Stomach (tissue), 9 donors: ENCODE results near the gene C19orf25. TPM values are rescaled to one million over a fixed set of nuclear protein-coding genes. Genes with fewer than 3 reads are reported as not detected.
A peak's percentile ranks its signal among the peaks of the same experiment; 100 is the strongest.

Experiments
- DNase-seq, 2 donors: peaks; one replicate each; pipeline versions ENCODE4 v3.0.0 to v3.0.0-alpha.2; 2013 to 2019
- H3K27ac ChIP-seq, 5 donors: fragments of 200-600 bp in 4 of 5; sonication (generic) in 4 of 5; one replicate each; pipeline ENCODE4 v1.5.1; 2013 to 2019; ENCODE audit warnings: mild to moderate bottlenecking in 1 of 5, moderate library complexity in 1 of 5
- H3K27me3 ChIP-seq, 3 donors: fragments of 200-600 bp; sonication (generic); one replicate each; pipeline ENCODE4 v1.5.1; 2017 to 2019; ENCODE audit warnings: mixed run types in 1 of 3
- H3K36me3 ChIP-seq, 4 donors: fragments of 200-600 bp; sonication (generic); 1 replicate in 3 of 4; 2 replicates in 1 of 4; pipeline ENCODE4 v1.5.1; 2016 to 2019
- H3K4me1 ChIP-seq, 4 donors: fragments of 200-600 bp; sonication (generic); one replicate each; pipeline ENCODE4 v1.5.1; 2016 to 2019
- H3K4me3 ChIP-seq, 4 donors: fragments of 200-600 bp; sonication (generic) in 3 of 4; one replicate each; pipeline ENCODE4 v1.5.1; 2016 to 2019; ENCODE audit warnings: mild to moderate bottlenecking in 1 of 4
- H3K9me3 ChIP-seq, 4 donors: fragments of 200-600 bp; sonication (generic); one replicate each; pipeline ENCODE4 v1.5.1; 2016 to 2019
- EP300 ChIP-seq: sonication (generic); formaldehyde crosslinking; IDR thresholded peaks from one replicate; pipeline ENCODE4 v1.6.1; 2017; ENCODE audit warnings: antibody characterized with exemption
- POLR2A ChIP-seq, 4 donors: fragments of 450-650 bp; IDR thresholded peaks; one replicate each; pipeline ENCODE4 v1.6.1; 2016; ENCODE audit warnings: antibody characterized with exemption in 4 of 4, control low read depth in 2 of 4, mild to moderate bottlenecking in 1 of 4, moderate library complexity in 1 of 4
- POLR2AphosphoS5 ChIP-seq, 3 donors: sonication (generic); formaldehyde crosslinking; IDR thresholded peaks; one replicate each; pipeline ENCODE4 v1.6.1; 2016; ENCODE audit warnings: antibody characterized with exemption in 3 of 3
- WGBS, 5 donors: extraction: QIAGEN DNeasy Blood & Tissue Kit in 3 of 5; methylation state at CpG; one replicate each; pipeline versions ENCODE4 v1.1.5 to v1.1.7; 2013 to 2018; 5-methylcytosine and 5-hydroxymethylcytosine counted together
- intact Hi-C: fragments of 100-400 bp; cut with DNase I; formaldehyde crosslinking; loops from one replicate; pipeline ENCODE4 v1.15.1; 2023; ENCODE audit warnings: low total_unique reads
- polyA plus RNA-seq, 3 donors: library from polyadenylated mRNA; stranded (reverse); fragments of 200-250 nt; gene quantifications; one replicate each; pipeline ENCODE4 v1.2.3, GENCODE V29; 2013
- total RNA-seq, 5 donors: library from RNA; depleted of rRNA; stranded (reverse); fragments of >200 nt; gene quantifications; one replicate each; pipeline versions ENCODE4 v1.1.0 to v1.2.3, GENCODE V29; 2014 to 2016
- TF ChIP-seq, protein P1 (sequence below), 7 experiments: fragments of 450-650 bp in 4 of 7; fragments of 200-600 bp in 3 of 7; sonication (generic) in 3 of 7; IDR thresholded peaks; one replicate each; pipeline ENCODE4 v1.5.1; 2016 to 2019; ENCODE audit warnings: antibody characterized with exemption in 7 of 7, control low read depth in 2 of 7, mild to moderate bottlenecking in 1 of 7
- donor health status: healthy with polysubstance abuse.
- donor health status: Bipolar disorder and iron deficiency.
- donor health status: healthy.

The C19orf25 gene
- total and polyA plus RNA-seq, 8 donors, result 5.4 to 84.3 (median 29.1) TPM

DNA sequence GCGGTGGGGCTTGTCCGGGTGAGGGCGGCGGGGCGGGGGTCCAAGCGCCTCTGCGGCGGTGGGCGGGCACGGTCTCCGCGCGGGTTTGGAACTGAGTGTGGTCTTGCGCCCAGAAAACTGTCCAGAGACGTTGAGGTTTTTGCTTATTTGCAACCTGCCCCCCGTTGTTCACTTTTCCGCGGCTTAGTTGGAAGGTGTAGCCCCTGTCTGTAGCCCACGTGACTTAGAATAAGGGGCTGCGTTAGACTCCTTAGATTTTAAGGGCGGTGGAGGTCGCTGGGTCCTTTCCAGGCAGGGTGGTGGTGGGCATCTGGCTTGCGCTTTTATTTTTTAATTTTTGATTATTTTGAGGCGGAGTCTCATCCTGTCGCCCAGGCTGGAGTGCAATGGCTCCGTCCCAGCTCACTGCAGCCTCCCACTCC is 40.1 kb downstream of the C19orf25 start:
- H3K4me1 ChIP-seq, result peaks cover 18 to 38% (median 25%) of the 10 kb centered on the region in 4 donors
- 0 to 2% (median 1%) methylated on average over 12 to 26 of the region's 26 CpGs for WGBS, 5 donors
- no peak for TF ChIP-seq EP300
- TF ChIP-seq POLR2A (IDR thresholded peaks at IDR 0.05), result no peak
- TF ChIP-seq, protein P1, sequence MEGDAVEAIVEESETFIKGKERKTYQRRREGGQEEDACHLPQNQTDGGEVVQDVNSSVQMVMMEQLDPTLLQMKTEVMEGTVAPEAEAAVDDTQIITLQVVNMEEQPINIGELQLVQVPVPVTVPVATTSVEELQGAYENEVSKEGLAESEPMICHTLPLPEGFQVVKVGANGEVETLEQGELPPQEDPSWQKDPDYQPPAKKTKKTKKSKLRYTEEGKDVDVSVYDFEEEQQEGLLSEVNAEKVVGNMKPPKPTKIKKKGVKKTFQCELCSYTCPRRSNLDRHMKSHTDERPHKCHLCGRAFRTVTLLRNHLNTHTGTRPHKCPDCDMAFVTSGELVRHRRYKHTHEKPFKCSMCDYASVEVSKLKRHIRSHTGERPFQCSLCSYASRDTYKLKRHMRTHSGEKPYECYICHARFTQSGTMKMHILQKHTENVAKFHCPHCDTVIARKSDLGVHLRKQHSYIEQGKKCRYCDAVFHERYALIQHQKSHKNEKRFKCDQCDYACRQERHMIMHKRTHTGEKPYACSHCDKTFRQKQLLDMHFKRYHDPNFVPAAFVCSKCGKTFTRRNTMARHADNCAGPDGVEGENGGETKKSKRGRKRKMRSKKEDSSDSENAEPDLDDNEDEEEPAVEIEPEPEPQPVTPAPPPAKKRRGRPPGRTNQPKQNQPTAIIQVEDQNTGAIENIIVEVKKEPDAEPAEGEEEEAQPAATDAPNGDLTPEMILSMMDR (IDR thresholded peaks at IDR 0.05), result no peak
- no peak for TF ChIP-seq POLR2AphosphoS5 (IDR thresholded peaks at IDR 0.05)
- peak overlapping the region; percentile 84 to 95 (median 87) for H3K4me3 ChIP-seq
- peaks cover 46 to 64% (median 60%) of the 10 kb centered on the region in 4 donors for H3K36me3 ChIP-seq
- no peaks in the 10 kb centered on the region for H3K27me3 ChIP-seq
- DNase-seq, result no peak
- intact Hi-C loops, result no loop called here
- H3K9me3 ChIP-seq, result no peaks in the 10 kb centered on the region
- H3K27ac ChIP-seq, result peak overlapping the region in 4 of 5 donors; percentile 86 to 92 (median 90)

GRCh38 chr19:1438035-1438932 is 40.7 kb downstream of the C19orf25 start, which contains the start of gene RPS15:
Gene RPS15, plus strand, starts transcription at chr19:1438396. Its CDS starts 30 bp downstream, at chr19:1438426.
- peak; percentile 96 to 99 for DNase-seq
- WGBS, 5 donors, result 1 to 2% (median 1%) methylated on average over 37 to 100 of the region's 100 CpGs

DNA sequence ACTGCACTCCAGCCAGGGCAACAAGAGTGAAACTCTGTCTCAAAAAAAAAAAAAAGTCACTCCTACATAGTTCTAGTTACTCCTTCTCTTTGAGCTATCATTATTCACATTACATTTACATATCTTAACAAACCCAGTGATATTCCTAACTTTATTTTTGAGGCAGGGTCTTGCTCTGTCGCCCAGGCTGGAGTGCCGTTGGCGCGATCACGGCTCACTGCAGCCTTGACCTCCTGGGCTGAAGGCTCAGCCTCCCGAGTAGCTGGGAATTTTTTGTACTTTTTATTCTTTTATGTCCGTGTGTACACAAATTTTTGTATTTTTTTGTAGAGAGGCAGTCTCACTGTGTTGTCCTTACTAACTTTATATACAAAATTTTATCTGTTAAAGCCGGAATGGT is 41.4 kb downstream of the C19orf25 start:
- intact Hi-C loops, result no loop called here
- TF ChIP-seq POLR2AphosphoS5 (IDR thresholded peaks at IDR 0.05) (no peak), POLR2A (IDR thresholded peaks at IDR 0.05) (no peak), EP300 (no peak)
- TF ChIP-seq, protein P1 (IDR thresholded peaks at IDR 0.05), result no peak
- peak overlapping the region in 2 of 4 donors; percentile 84 for H3K4me3 ChIP-seq
- H3K27me3 ChIP-seq, result no peaks in the 10 kb centered on the region
- peaks cover 59 to 69% (median 67%) of the 10 kb centered on the region in 4 donors for H3K36me3 ChIP-seq
- no peak for DNase-seq
- peak overlapping the region in 3 of 5 donors; percentile 86 to 90 (median 89) for H3K27ac ChIP-seq
- no peaks in the 10 kb centered on the region for H3K9me3 ChIP-seq
- peaks cover 18 to 37% (median 25%) of the 10 kb centered on the region in 4 donors for H3K4me1 ChIP-seq
- WGBS, 5 donors, result 38 to 61% (median 50%) methylated on average over 8 of the region's 8 CpGs

More at GRCh38 chr19:1438035-1438932, 40.7 kb downstream of the C19orf25 start, which contains the start of gene RPS15:
- Histone ChIP-seq H3K4me3 (peak within 1 kb of the TSS; percentile 84 to 95 (median 87)), H3K27ac (peak within 1 kb of the TSS; percentile 86 to 92 (median 90)), H3K36me3 (peaks cover 53 to 69% (median 66%) of the 10 kb centered on the region in 4 donors), H3K9me3 (no peaks in the 10 kb centered on the region), H3K4me1 (peaks cover 18 to 37% (median 25%) of the 10 kb centered on the region in 4 donors), H3K27me3 (no peaks in the 10 kb centered on the region)
- peak; percentile 91 to 98 (median 94) for TF ChIP-seq POLR2AphosphoS5 (IDR thresholded peaks at IDR 0.05)
- peak in 2 of 4 donors; percentile 58 to 82 for TF ChIP-seq POLR2A (IDR thresholded peaks at IDR 0.05)
- no peak for TF ChIP-seq EP300
- TF ChIP-seq, protein P1 (IDR thresholded peaks at IDR 0.05), result peak in 5 of 7 experiments; percentile 82 to 96 (median 93)
- intact Hi-C loops, result no loop called here

GRCh38 chr19:1435378-1435989 is 43.5 kb downstream of the C19orf25 start:
- intact Hi-C loops, result no loop called here
- H3K9me3 ChIP-seq, result no peaks in the 10 kb centered on the region

More at GRCh38 chr19:1435378-1435989, 43.5 kb downstream of the C19orf25 start:
- WGBS, 5 donors, result 71 to 83% (median 79%) methylated on average over 21 of the region's 21 CpGs
- no peaks in the 10 kb centered on the region for H3K27me3 ChIP-seq
- H3K4me3 ChIP-seq, result no peak overlapping the region
- DNase-seq, result no peak
- H3K27ac ChIP-seq, result no peak overlapping the region
- TF ChIP-seq EP300, result no peak
- TF ChIP-seq POLR2AphosphoS5 (IDR thresholded peaks at IDR 0.05), result no peak
- TF ChIP-seq POLR2A (IDR thresholded peaks at IDR 0.05), result no peak
- TF ChIP-seq, protein P1 (IDR thresholded peaks at IDR 0.05), result no peak
- H3K4me1 ChIP-seq, result peaks cover 14 to 28% (median 22%) of the 10 kb centered on the region in 4 donors
- peaks cover 57 to 69% (median 67%) of the 10 kb centered on the region in 4 donors for H3K36me3 ChIP-seq
